T-helper 1 cell treated with Interleukin-12 subunit alpha and Interleukin-12 subunit beta and Interleukin-4 antibody, amounts not matched to agents 30 μg/mL and 1 μg/mL, for 36 hours (primary cell): ENCODE data around the gene VPS45.
A peak's percentile ranks its signal among the peaks of the same experiment; 100 is the strongest.

Experiments used
- H3K27ac Mint-ChIP-seq: one replicate; pipeline ENCODE4 v1.8.0; 2021; ENCODE audit warnings: mild to moderate bottlenecking, mixed read lengths
- H3K27me3 Mint-ChIP-seq: one replicate; pipeline ENCODE4 v1.8.0; 2021; ENCODE audit warnings: low read depth, mixed read lengths
- H3K36me3 Mint-ChIP-seq: one replicate; pipeline ENCODE4 v1.8.0; 2021; ENCODE audit warnings: low read depth, mixed read lengths
- H3K4me1 Mint-ChIP-seq: one replicate; pipeline ENCODE4 v1.8.0; 2021; ENCODE audit warnings: low read depth, mixed read lengths
- H3K4me3 Mint-ChIP-seq: one replicate; pipeline ENCODE4 v1.8.0; 2021; ENCODE audit warnings: mild to moderate bottlenecking, moderate library complexity, mixed read lengths
- H3K9me3 Mint-ChIP-seq: one replicate; pipeline ENCODE4 v1.8.0; 2021; ENCODE audit warnings: mixed read lengths

VPS45 gene

GRCh38 chr1:150151291-150152181 lies 84.0 kb downstream of the VPS45 start:
- peaks cover 45% of the 10 kb centered on the region for H3K4me1 Mint-ChIP-seq
- H3K9me3 Mint-ChIP-seq = no peaks in the 10 kb centered on the region
- peaks cover 50% of the 10 kb centered on the region for H3K36me3 Mint-ChIP-seq

GRCh38 chr1:150152182-150152536 lies 84.6 kb downstream of the VPS45 start:
- peak overlapping the region; percentile 90 for H3K4me3 Mint-ChIP-seq

More at GRCh38 chr1:150151291-150152181, 84.0 kb downstream of the VPS45 start:
- peak overlapping the region; percentile 90 for H3K27ac Mint-ChIP-seq
- H3K27me3 Mint-ChIP-seq = peaks cover 29% of the 10 kb centered on the region
- H3K4me3 Mint-ChIP-seq = peak overlapping the region; percentile 90

GRCh38 chr1:150152772-150153456 lies 85.3 kb downstream of the VPS45 start:
- H3K27ac Mint-ChIP-seq = peak overlapping the region; percentile 55
- H3K27me3 Mint-ChIP-seq = peaks cover 16% of the 10 kb centered on the region
- H3K4me1 Mint-ChIP-seq = peaks cover 38% of the 10 kb centered on the region
- peak overlapping the region; percentile 58 for H3K4me3 Mint-ChIP-seq
- no peaks in the 10 kb centered on the region for H3K9me3 Mint-ChIP-seq
- peaks cover 52% of the 10 kb centered on the region for H3K36me3 Mint-ChIP-seq

More at GRCh38 chr1:150152182-150152536, 84.6 kb downstream of the VPS45 start:
- H3K4me1 Mint-ChIP-seq = peaks cover 39% of the 10 kb centered on the region
- no peaks in the 10 kb centered on the region for H3K9me3 Mint-ChIP-seq
- peaks cover 48% of the 10 kb centered on the region for H3K36me3 Mint-ChIP-seq
- H3K27me3 Mint-ChIP-seq = peaks cover 22% of the 10 kb centered on the region
- H3K27ac Mint-ChIP-seq = peak overlapping the region; percentile 90

- H3K27ac Mint-ChIP-seq = no peak overlapping the region
- H3K4me1 Mint-ChIP-seq = peaks cover 35% of the 10 kb centered on the region
- H3K27me3 Mint-ChIP-seq = peaks cover 3% of the 10 kb centered on the region
- no peaks in the 10 kb centered on the region for H3K9me3 Mint-ChIP-seq
- H3K36me3 Mint-ChIP-seq = peaks cover 55% of the 10 kb centered on the region
- H3K4me3 Mint-ChIP-seq = no peak overlapping the region
Measured at GRCh38 chr1:150154143-150154542, 86.6 kb downstream of the VPS45 start.

- H3K27ac Mint-ChIP-seq = no peak overlapping the region
- no peak overlapping the region for H3K4me3 Mint-ChIP-seq
- H3K4me1 Mint-ChIP-seq = peaks cover 42% of the 10 kb centered on the region
Measured at GRCh38 chr1:150155413-150156071, 88.0 kb downstream of the VPS45 start.

GRCh38 chr1:150156868-150157603 lies 89.5 kb downstream of the VPS45 start:
- Mint-ChIP-seq H3K4me3 (no peak overlapping the region), H3K27ac (no peak overlapping the region), H3K27me3 (no peaks in the 10 kb centered on the region), H3K36me3 (peaks cover 54% of the 10 kb centered on the region), H3K9me3 (no peaks in the 10 kb centered on the region), H3K4me1 (peaks cover 46% of the 10 kb centered on the region)

More at GRCh38 chr1:150155413-150156071, 88.0 kb downstream of the VPS45 start:
- H3K9me3 Mint-ChIP-seq = no peaks in the 10 kb centered on the region
- H3K36me3 Mint-ChIP-seq = peaks cover 60% of the 10 kb centered on the region
- no peaks in the 10 kb centered on the region for H3K27me3 Mint-ChIP-seq

- H3K27me3 Mint-ChIP-seq = no peaks in the 10 kb centered on the region
- no peaks in the 10 kb centered on the region for H3K9me3 Mint-ChIP-seq
- no peak overlapping the region for H3K27ac Mint-ChIP-seq
- H3K36me3 Mint-ChIP-seq = peaks cover 37% of the 10 kb centered on the region
- peaks cover 47% of the 10 kb centered on the region for H3K4me1 Mint-ChIP-seq
- H3K4me3 Mint-ChIP-seq = peak overlapping the region; percentile 7
Measured at GRCh38 chr1:150159550-150159949, 92.0 kb downstream of the VPS45 start.

GRCh38 chr1:150160964-150161621 lies 93.5 kb downstream of the VPS45 start:
- Mint-ChIP-seq H3K27ac (peak overlapping the region; percentile 43), H3K27me3 (no peaks in the 10 kb centered on the region), H3K36me3 (peaks cover 27% of the 10 kb centered on the region), H3K9me3 (no peaks in the 10 kb centered on the region), H3K4me1 (peaks cover 46% of the 10 kb centered on the region), H3K4me3 (peak overlapping the region; percentile 21)

- H3K27me3 Mint-ChIP-seq = no peaks in the 10 kb centered on the region
- H3K4me1 Mint-ChIP-seq = peaks cover 46% of the 10 kb centered on the region
- no peaks in the 10 kb centered on the region for H3K9me3 Mint-ChIP-seq
- peaks cover 22% of the 10 kb centered on the region for H3K36me3 Mint-ChIP-seq
- H3K4me3 Mint-ChIP-seq = peak overlapping the region; percentile 7
- H3K27ac Mint-ChIP-seq = peak overlapping the region; percentile 43
Measured at GRCh38 chr1:150161747-150162581, 94.4 kb downstream of the VPS45 start.

- no peaks in the 10 kb centered on the region for H3K9me3 Mint-ChIP-seq
- H3K4me1 Mint-ChIP-seq = peaks cover 46% of the 10 kb centered on the region
- H3K4me3 Mint-ChIP-seq = peak overlapping the region; percentile 7
- no peak overlapping the region for H3K27ac Mint-ChIP-seq
- no peaks in the 10 kb centered on the region for H3K27me3 Mint-ChIP-seq
- H3K36me3 Mint-ChIP-seq = peaks cover 18% of the 10 kb centered on the region
Measured at GRCh38 chr1:150162582-150162861, 94.9 kb downstream of the VPS45 start.

- peak overlapping the region; percentile 9 for H3K4me3 Mint-ChIP-seq
- H3K27me3 Mint-ChIP-seq = no peaks in the 10 kb centered on the region
- peak overlapping the region; percentile 41 for H3K27ac Mint-ChIP-seq
- H3K4me1 Mint-ChIP-seq = peaks cover 43% of the 10 kb centered on the region
- peaks cover 12% of the 10 kb centered on the region for H3K36me3 Mint-ChIP-seq
- H3K9me3 Mint-ChIP-seq = no peaks in the 10 kb centered on the region
Measured at GRCh38 chr1:150162862-150163706, 95.5 kb downstream of the VPS45 start.

GRCh38 chr1:150164224-150164623 lies 96.6 kb downstream of the VPS45 start:
- peaks cover 42% of the 10 kb centered on the region for H3K4me1 Mint-ChIP-seq
- peaks cover 11% of the 10 kb centered on the region for H3K36me3 Mint-ChIP-seq
- no peaks in the 10 kb centered on the region for H3K27me3 Mint-ChIP-seq
- no peak overlapping the region for H3K27ac Mint-ChIP-seq
- H3K4me3 Mint-ChIP-seq = no peak overlapping the region
- H3K9me3 Mint-ChIP-seq = no peaks in the 10 kb centered on the region
